H9 (cell line): ENCODE data around the gene CYREN. TPM values are rescaled to one million over a fixed set of nuclear protein-coding genes. Genes with fewer than 3 reads are reported as not detected.

ENCODE experiments used
- DNase-seq: peaks from one replicate; pipeline ENCODE4 v3.0.0-alpha.2; 2017
- H2AFZ ChIP-seq: one replicate; pipeline ENCODE4 v1.6.1; 2013; ENCODE audit warnings: mild to moderate bottlenecking, low read length, control low read depth, moderate library complexity
- H2AK5ac ChIP-seq: 2 replicates; pipeline ENCODE4 v1.6.1; 2013; ENCODE audit warnings: low read length, control low read depth, mixed read lengths; ENCODE audit not compliant: insufficient read length
- H2BK120ac ChIP-seq: one replicate; pipeline ENCODE4 v1.6.1; 2013; ENCODE audit warnings: low read depth, mild to moderate bottlenecking, low read length, control low read depth, inconsistent platforms; ENCODE audit not compliant: poor library complexity, severe bottlenecking
- H2BK12ac ChIP-seq: 2 replicates; pipeline ENCODE4 v1.6.1; 2013; ENCODE audit warnings: low read length, control low read depth, mixed read lengths, low read depth; ENCODE audit not compliant: insufficient read length
- H2BK15ac ChIP-seq: 2 replicates; pipeline ENCODE4 v1.6.1; 2013; ENCODE audit warnings: low read depth, low read length, control low read depth
- H2BK20ac ChIP-seq: one replicate; pipeline ENCODE4 v1.6.1; 2013; ENCODE audit warnings: low read depth, mild to moderate bottlenecking, low read length, control low read depth, inconsistent platforms; ENCODE audit not compliant: poor library complexity, severe bottlenecking
- H2BK5ac ChIP-seq: 2 replicates; pipeline ENCODE4 v1.6.1; 2013; ENCODE audit warnings: low read length, control low read depth, mixed read lengths; ENCODE audit not compliant: insufficient read length
- H3K14ac ChIP-seq: 2 replicates; pipeline ENCODE4 v1.6.1; 2013; ENCODE audit warnings: low read length, control low read depth; ENCODE audit not compliant: insufficient read depth
- H3K18ac ChIP-seq: 2 replicates; pipeline ENCODE4 v1.6.1; 2013; ENCODE audit warnings: low read depth, mild to moderate bottlenecking, mixed read lengths, low read length, control low read depth; ENCODE audit not compliant: insufficient read length
- H3K23ac ChIP-seq: 2 replicates; pipeline ENCODE4 v1.6.1; 2013; ENCODE audit warnings: low read length, control low read depth, mixed read lengths, low read depth; ENCODE audit not compliant: insufficient read length
- H3K23me2 ChIP-seq: 2 replicates; pipeline ENCODE4 v1.6.1; 2013; ENCODE audit warnings: low read depth, mild to moderate bottlenecking, mixed read lengths, low read length, control low read depth; ENCODE audit not compliant: insufficient read length, poor library complexity, severe bottlenecking
- H3K27ac ChIP-seq: 2 replicates; pipeline ENCODE4 v1.5.1; 2013; ENCODE audit warnings: low read length, control low read depth, mixed read lengths, low read depth; ENCODE audit not compliant: insufficient read length
- H3K27me3 ChIP-seq: 2 replicates; pipeline ENCODE4 v1.6.1; 2013; ENCODE audit warnings: low read length, control low read depth, inconsistent platforms; ENCODE audit not compliant: insufficient read depth
- H3K4ac ChIP-seq: 2 replicates; pipeline ENCODE4 v1.6.1; 2013; ENCODE audit warnings: low read depth, mild to moderate bottlenecking, control low read depth, inconsistent platforms, low read length, moderate library complexity
- H3K4me1 ChIP-seq: 2 replicates; pipeline ENCODE4 v1.6.1; 2013; ENCODE audit warnings: low read length, control low read depth, inconsistent platforms; ENCODE audit not compliant: insufficient read depth
- H3K4me2 ChIP-seq: 2 replicates; pipeline ENCODE4 v1.6.1; 2013; ENCODE audit warnings: low read length, control low read depth, mixed read lengths; ENCODE audit not compliant: insufficient read length, insufficient read depth
- H3K56ac ChIP-seq: 2 replicates; pipeline ENCODE4 v1.6.1; 2013; ENCODE audit warnings: low read depth, mild to moderate bottlenecking, mixed read lengths, low read length, control low read depth; ENCODE audit not compliant: insufficient read length
- H3K79me1 ChIP-seq: 2 replicates; pipeline ENCODE4 v1.6.1; 2013; ENCODE audit warnings: low read depth, mild to moderate bottlenecking, moderate library complexity, low read length, control low read depth, inconsistent platforms; ENCODE audit not compliant: insufficient read depth, poor library complexity, severe bottlenecking
- H3K79me2 ChIP-seq: 2 replicates; pipeline ENCODE4 v1.6.1; 2013; ENCODE audit warnings: low read length, control low read depth, inconsistent platforms; ENCODE audit not compliant: insufficient read depth
- H3K9ac ChIP-seq: 2 replicates; pipeline ENCODE4 v1.6.1; 2013; ENCODE audit warnings: low read length, control low read depth, mixed read lengths; ENCODE audit not compliant: insufficient read length; ENCODE audit errors: extremely low read depth
- H3K9me3 ChIP-seq: one replicate; pipeline ENCODE4 v1.6.1; 2013; ENCODE audit warnings: low read depth, low read length, inconsistent platforms; ENCODE audit not compliant: control insufficient read depth
- H3T11ph ChIP-seq: one replicate; pipeline ENCODE4 v1.6.1; 2013; ENCODE audit warnings: mild to moderate bottlenecking, low read length, control low read depth, inconsistent platforms
- H4K20me1 ChIP-seq: one replicate; pipeline ENCODE4 v1.6.1; 2013; ENCODE audit not compliant: control insufficient read depth, insufficient read length, insufficient read depth
- H4K5ac ChIP-seq: 2 replicates; pipeline ENCODE4 v1.6.1; 2013; ENCODE audit warnings: low read depth, mild to moderate bottlenecking, mixed read lengths, low read length, control low read depth; ENCODE audit not compliant: insufficient read length
- H4K8ac ChIP-seq: replicated peaks from 2 replicates; pipeline ENCODE4 v1.6.1; 2013; ENCODE audit warnings: low read length, control low read depth, mixed read lengths, low read depth; ENCODE audit not compliant: insufficient read length
- H4K91ac ChIP-seq: 2 replicates; pipeline ENCODE4 v1.6.1; 2013; ENCODE audit warnings: low read depth, mild to moderate bottlenecking, moderate library complexity, mixed read lengths, low read length, control low read depth; ENCODE audit not compliant: insufficient read length
- H3K27ac Mint-ChIP-seq, 3 experiments: 2 replicates in 2 of 3; 3 replicates in 1 of 3; pipeline ENCODE4 v1.8.0; 2020 to 2021; ENCODE audit warnings: mixed read lengths in 3 of 3, mild to moderate bottlenecking in 1 of 3, moderate library complexity in 1 of 3
- H3K27me3 Mint-ChIP-seq: 2 replicates; pipeline ENCODE4 v1.8.0; 2021; ENCODE audit warnings: low read depth, mild to moderate bottlenecking, moderate library complexity, mixed read lengths
- H3K36me3 Mint-ChIP-seq, 3 experiments: 2 replicates in 2 of 3; 3 replicates in 1 of 3; pipeline ENCODE4 v1.8.0; 2020 to 2021; ENCODE audit warnings: low read depth in 3 of 3, mixed read lengths in 3 of 3; ENCODE audit not compliant: insufficient read depth in 1 of 3
- H3K4me1 Mint-ChIP-seq, 2 experiments: 2 replicates each; pipeline ENCODE4 v1.8.0; 2020; ENCODE audit warnings: mixed read lengths in 2 of 2
- H3K4me3 Mint-ChIP-seq, 2 experiments: 2 replicates in 1 of 2; 3 replicates in 1 of 2; pipeline ENCODE4 v1.8.0; 2020 to 2021; ENCODE audit warnings: mild to moderate bottlenecking in 2 of 2, mixed read lengths in 2 of 2, moderate library complexity in 1 of 2
- H3K9me3 Mint-ChIP-seq, 2 experiments: 2 replicates in 1 of 2; 3 replicates in 1 of 2; pipeline ENCODE4 v1.8.0; 2020; ENCODE audit warnings: mild to moderate bottlenecking in 2 of 2, mixed read lengths in 2 of 2, moderate library complexity in 1 of 2
- WGBS: extraction: QIAGEN DNeasy Blood & Tissue Kit; methylation state at CpG from one replicate; pipeline ENCODE4 v1.1.7; 2013; ENCODE audit warnings: missing lambda C conversion rate, low lambda C conversion rate, mixed read lengths; ENCODE audit not compliant: insufficient read length; ENCODE audit errors: extremely low coverage; 5-methylcytosine and 5-hydroxymethylcytosine counted together
- total RNA-seq: library from RNA; stranded (reverse); gene quantifications from 2 replicates; pipeline ENCODE4 v1.2.1, GENCODE V29; 2021
- TF ChIP-seq, protein P1 (sequence below): fragments of 200-600 bp; sonication (generic); conservative IDR thresholded peaks from 3 replicates; pipeline ENCODE4 v1.8.0; 2021; ENCODE audit warnings: antibody characterized with exemption, mild to moderate bottlenecking

The CYREN gene
- total RNA-seq, 1 experiment from 2014 or later = 72.0 TPM

GRCh38 chr7:135208102-135208793 is 37.7 kb upstream of the CYREN start:
- Mint-ChIP-seq H3K27me3 (peaks cover 10% of the 10 kb centered on the region), H3K27ac (peak overlapping the region in 2 of 3 experiments; percentile 44 to 94; a peak in 4 of 7 replicates), H3K4me1 (peaks cover 3 to 16% of the 10 kb centered on the region in 2 experiments; a peak in 2 of 4 replicates), H3K36me3 (peaks cover 0 to 17% (median 8%) of the 10 kb centered on the region in 3 experiments; a peak in 6 of 7 replicates), H3K4me3 (no peak overlapping the region), H3K9me3 (no peaks in the 10 kb centered on the region)
- Histone ChIP-seq H3K4ac (no peak overlapping the region), H2BK12ac (no peak overlapping the region), H3K27me3 (no peaks in the 10 kb centered on the region), H4K91ac (no peak overlapping the region), H2BK5ac (no peak overlapping the region), H2BK120ac (no peak overlapping the region), H3K4me2 (no peak overlapping the region), H3K4me1 (0 out of 2 replicates have a peak, but pooled peaks cover 2% of the 10 kb centered on the region), H4K20me1 (no peaks in the 10 kb centered on the region), H3K9me3 (no peaks in the 10 kb centered on the region), H2AK5ac (no peak overlapping the region), H3K56ac (no peak overlapping the region), H3K27ac (no peak overlapping the region), H3K23ac (no peak overlapping the region), H4K5ac (no peak overlapping the region), H2AFZ (no peak overlapping the region), H2BK15ac (no peak overlapping the region), H4K8ac (no peak overlapping the region), H3K14ac (no peak overlapping the region), H2BK20ac (no peak overlapping the region), H3T11ph (no peak overlapping the region), H3K23me2 (peaks cover 8% of the 10 kb centered on the region), H3K79me1 (no peaks in the 10 kb centered on the region), H3K79me2 (no peaks in the 10 kb centered on the region), H3K9ac (no peak overlapping the region), H3K18ac (no peak overlapping the region)
- DNase-seq = no peak
- TF ChIP-seq, protein P1, sequence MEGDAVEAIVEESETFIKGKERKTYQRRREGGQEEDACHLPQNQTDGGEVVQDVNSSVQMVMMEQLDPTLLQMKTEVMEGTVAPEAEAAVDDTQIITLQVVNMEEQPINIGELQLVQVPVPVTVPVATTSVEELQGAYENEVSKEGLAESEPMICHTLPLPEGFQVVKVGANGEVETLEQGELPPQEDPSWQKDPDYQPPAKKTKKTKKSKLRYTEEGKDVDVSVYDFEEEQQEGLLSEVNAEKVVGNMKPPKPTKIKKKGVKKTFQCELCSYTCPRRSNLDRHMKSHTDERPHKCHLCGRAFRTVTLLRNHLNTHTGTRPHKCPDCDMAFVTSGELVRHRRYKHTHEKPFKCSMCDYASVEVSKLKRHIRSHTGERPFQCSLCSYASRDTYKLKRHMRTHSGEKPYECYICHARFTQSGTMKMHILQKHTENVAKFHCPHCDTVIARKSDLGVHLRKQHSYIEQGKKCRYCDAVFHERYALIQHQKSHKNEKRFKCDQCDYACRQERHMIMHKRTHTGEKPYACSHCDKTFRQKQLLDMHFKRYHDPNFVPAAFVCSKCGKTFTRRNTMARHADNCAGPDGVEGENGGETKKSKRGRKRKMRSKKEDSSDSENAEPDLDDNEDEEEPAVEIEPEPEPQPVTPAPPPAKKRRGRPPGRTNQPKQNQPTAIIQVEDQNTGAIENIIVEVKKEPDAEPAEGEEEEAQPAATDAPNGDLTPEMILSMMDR = no peak
- WGBS = no CpG with 5 or more reads among the region's 6 CpGs
